HG03039 (cell line): ENCODE measurements around the gene CDO1.
"Not testable (repeated sequence)": the region's sequence is repeated elsewhere in the genome, so short reads cannot be mapped to it uniquely, and the experiment has no call there.

ENCODE experiments used
- ATAC-seq: cut with Tn5 transposase; IDR thresholded peaks from one replicate; pipeline ENCODE4 v1.9.1; 2021; ENCODE audit warnings: mild to moderate bottlenecking, moderate library complexity; ENCODE audit not compliant: unreplicated experiment

CDO1 gene

GRCh38 chr5:115831163-115831768, 14.8 kb upstream of the CDO1 start:
- peak; percentile 84 for ATAC-seq

DNA sequence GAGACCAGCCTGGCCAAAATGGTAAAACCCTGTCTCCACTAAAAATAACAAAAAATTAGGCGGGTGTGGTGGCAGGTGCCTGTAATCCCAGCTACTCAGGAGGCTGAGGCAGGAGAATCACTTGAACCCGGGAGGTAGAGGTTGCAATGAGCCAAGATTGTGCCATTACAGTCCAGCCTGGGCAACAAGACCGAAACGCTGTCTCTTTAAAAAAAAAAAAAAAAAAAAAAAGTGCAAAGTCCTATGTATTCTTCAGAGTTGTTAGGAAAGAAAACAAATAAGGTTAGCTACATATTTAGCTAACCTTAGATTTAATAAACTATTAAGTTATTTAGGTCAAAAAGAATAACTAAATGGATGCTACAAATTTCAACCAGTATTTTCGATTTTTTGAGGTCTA, 13.5 kb upstream of the CDO1 start:
- ATAC-seq: no peak

- ATAC-seq: no peak
Observed at GRCh38 chr5:115825948-115826347, 9.5 kb upstream of the CDO1 start.

DNA sequence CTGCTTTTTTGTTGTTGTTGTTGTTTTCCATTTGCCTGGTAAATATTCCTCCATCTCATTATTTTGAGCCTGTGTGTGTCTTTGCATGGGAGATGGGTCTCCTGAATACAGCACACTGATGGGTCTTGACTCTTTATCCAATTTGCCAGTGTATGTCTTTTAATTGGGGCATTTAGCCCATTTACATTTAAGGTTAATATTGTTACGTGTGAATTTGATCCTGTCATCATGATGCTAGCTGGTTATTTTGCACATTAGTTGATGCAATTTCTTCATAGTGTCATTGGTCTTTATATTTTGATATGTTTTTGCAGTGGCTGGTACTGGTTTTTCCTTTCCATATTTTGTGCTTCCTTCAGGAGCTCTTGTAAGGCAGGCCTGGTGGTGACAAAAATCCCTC, 8.5 kb upstream of the CDO1 start:
- ATAC-seq: not testable (repeated sequence)

DNA sequence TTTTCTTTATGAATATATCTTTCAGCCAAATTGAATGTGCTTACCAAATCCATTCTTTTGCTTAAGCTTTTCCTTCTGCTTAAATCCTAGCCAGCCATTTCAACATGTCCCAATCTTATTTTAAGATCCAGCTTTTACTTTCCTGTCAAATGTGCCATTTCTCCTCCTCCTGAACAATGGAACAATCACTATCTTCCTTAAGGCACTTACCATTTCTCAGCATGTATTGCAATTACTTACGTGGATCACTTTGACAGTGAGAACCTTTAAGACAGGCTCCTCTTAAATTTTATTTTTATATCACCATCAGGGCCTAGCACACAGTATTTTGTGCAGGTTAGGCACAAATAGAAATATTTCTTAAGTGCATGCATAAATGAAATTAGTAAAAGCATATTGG, 4.4 kb upstream of the CDO1 start:
- ATAC-seq: no peak

DNA sequence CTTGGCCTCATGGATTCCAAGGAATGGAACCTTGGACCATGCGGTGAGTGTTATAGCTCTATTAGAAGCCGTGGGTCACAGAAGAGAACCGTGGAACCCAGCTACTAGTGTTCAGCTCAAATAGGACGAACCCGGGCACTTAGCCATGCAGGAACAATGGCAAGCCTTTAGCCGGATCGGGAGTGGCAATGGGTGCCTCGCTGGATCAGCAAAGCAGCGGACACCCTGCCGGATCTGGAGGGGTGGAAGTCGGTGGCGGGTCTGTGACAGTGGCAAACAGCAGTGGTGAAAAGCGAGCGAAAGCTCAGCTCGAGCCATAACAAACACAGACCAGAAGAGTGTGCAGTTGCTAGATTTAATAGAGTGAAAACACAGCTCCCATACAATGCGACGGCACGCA, 2.4 kb upstream of the CDO1 start:
- ATAC-seq: no peak

DNA sequence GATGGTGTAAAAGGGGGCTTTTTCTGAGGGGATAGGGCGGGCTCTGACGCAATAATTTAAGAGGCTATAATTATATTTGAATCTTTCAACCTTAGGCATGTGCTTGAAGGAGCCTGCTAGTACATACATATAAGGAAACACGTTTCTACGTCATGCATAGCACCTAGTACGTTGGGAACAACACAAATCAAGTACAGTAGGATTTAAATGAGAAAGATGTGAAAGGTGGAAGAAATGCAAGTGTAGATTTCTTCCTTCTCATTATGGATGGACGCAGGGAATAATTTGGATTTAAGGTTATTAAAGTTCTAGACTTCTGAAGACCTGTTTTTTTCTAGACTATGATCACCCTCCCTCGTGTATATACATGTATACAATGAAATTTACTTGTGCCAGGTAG, 927 bp upstream of the CDO1 start:
- ATAC-seq: no peak

DNA sequence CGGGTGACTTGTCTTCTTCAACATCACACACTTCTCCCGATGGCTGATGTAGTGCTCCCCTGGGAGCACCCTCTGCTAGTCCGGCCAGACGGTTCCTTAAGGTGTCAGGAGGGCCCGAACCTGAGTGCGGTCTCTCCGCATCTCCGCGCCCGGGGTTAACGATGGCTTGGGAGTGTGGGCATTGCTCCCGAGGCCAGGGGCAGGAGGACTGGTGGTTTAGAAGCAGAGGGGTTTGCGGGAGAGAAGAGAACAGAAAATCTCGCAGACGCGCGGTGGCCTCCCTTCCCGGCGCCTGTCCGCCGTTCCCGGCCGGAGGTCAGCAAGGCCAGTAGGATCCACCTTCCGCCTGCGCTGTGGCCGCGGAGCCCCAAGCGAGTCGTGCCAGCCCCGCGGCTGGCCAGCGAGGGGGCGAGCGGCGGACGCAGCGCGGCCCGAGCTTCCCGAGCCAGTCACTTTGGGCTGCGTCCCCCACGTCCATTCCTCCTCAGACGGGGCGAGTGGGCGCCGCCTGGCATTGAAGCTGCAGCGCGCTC, 700 bp downstream of the CDO1 start:
- ATAC-seq: no peak

GRCh38 chr5:115815006-115815692, 1.3 kb downstream of the CDO1 start:
- no peak for ATAC-seq

- ATAC-seq: no peak
Observed at GRCh38 chr5:115813719-115814118, 2.7 kb downstream of the CDO1 start.

DNA sequence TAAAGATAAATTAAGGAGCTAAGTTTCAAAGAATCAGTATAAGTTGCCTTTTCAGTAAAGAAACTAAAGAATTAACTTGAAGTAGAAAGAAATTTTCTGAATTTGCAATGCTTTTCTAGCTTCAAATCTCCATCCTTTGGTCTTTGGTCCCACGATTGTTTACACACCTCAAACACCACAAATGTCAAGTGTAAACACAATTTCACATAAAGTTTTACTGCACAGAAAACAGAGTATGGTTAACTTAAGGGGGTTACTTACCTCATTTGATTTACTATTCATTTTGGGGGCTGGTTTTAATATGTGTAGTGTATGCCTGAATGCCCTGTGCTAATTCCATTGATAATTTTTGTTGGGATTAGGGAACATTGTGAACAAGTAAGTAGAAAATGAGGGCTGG, 4.1 kb downstream of the CDO1 start:
- no peak for ATAC-seq

- ATAC-seq: no peak
Observed at GRCh38 chr5:115811406-115811805, 5.1 kb downstream of the CDO1 start.

DNA sequence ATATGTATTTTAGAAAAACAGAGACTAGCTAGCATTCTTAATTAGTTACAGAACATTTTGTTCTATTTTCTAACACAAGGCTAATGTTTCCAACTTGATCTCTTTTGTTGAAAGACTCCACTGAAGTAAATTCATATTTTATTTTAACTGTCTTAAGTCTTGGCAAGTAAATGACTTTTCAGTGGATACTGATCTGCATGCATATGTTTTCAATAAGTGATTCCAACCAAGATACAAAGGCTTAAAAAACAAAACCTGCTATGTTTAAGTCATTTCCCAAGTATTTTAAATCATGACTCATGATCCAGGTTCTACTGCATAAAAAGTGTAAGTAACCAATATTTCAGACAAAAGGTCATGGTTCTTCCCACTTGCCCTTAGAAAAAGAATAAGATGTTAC, 5.7 kb downstream of the CDO1 start:
- no peak for ATAC-seq

DNA sequence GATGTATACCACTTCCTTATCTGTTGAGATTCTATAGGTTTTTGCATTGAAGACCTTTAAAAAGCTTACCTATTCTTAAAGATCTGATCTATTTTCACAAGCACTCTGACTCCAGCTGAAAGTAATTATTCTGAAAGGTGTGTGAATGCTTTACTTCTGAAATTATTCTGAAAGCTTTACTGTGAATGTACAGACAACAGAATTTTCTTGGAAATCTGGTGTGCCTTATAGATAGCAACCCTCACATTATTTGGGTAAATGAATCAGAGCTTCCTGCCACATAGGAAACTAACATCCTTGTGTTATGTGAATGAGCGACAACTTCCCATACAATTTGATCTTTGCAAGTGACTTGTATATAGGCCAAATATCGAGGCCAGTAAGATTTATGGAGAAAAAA, 6.5 kb downstream of the CDO1 start:
- ATAC-seq: no peak

DNA sequence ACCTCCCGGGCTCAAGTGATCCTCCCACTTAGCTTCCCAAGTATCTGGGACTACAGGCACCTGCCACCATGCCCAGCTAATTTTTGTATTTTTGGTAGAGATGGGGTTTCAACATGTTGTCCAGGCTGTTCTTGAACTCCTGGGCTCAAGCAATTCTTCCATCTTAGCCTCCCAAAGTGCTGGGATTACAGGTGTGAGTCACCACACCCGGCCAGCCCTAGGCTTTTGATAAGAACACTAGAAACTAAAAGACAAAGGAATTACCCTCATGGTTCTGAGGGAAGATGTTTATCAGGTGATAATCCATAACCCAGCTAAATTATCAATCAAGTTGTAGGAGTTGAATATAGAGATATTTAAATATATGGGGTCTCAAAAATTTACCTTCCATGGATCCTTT, 8.4 kb downstream of the CDO1 start:
- ATAC-seq: not testable (repeated sequence)

- ATAC-seq: no peak
Observed at GRCh38 chr5:115807654-115808052, 8.8 kb downstream of the CDO1 start.

GRCh38 chr5:115806986-115807653, 9.3 kb downstream of the CDO1 start:
- ATAC-seq: no peak

DNA sequence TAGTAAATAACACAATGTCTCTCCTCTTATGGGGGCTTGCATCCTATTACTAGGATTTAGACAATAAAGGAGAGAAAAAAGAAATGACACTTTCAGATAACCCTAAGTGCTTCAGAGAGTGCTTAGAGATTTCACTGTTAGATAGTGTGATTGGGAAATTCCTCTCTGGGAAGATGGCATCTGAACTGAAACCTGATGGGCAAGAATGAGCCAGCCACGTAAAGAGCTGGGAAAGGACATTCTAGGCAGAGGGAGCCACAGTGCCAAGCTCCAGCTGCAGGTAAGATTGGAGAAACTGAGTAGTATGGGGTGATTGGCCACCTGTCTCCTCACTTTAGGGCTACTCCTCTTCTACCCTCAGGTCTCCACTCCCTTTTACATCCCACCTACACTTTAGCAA, 14.5 kb downstream of the CDO1 start:
- ATAC-seq: no peak

GRCh38 chr5:115801152-115801551, 15.3 kb downstream of the CDO1 start:
- ATAC-seq: no peak

- no peak for ATAC-seq
Observed at GRCh38 chr5:115800108-115800507, 16.4 kb downstream of the CDO1 start.

DNA sequence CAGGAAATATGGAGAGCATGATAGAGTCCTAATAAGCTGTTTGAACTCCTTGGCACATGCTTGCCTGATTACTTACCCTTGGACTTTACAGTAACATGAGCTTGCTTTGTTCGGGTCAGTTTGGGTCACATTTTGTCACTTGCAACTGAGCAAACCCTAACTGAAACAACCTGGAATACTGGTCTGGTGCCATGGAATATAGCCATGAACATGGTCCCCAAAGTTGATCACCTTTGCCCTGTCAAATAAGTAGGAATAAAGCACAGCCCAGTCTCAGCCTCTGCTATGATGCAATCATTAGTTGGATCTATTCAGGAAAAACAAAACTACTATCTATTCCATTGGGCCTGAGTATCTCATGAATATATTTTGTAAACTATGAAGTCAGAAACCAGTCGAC, 18.2 kb downstream of the CDO1 start:
- ATAC-seq: no peak

DNA sequence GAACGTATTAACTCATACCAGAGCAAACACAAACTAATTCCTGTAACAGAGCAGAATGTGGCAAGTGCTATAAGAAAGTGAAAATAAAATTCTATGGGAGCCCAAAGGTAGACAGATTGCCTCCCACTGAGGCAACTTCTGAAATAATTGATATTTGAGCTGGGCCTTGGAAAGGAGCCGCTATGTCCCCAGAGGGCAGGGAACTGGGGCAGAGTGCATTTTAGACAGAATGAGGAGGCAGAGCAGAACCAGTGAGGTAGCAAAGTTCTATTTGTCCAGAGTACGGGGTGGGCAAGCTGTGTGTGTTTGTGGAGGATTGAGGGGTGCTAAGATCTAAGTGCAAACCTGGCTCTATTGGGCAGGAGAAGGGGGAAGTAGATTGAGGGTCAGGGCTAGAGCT, 19.8 kb downstream of the CDO1 start:
- no peak for ATAC-seq
